ENCODE results near the gene BIRC7. TPM values are rescaled to one million over a fixed set of nuclear protein-coding genes. Genes with fewer than 3 reads are reported as not detected.

BIRC7 gene
- total RNA-seq, 1 experiment from 2014 or later: 0.96 TPM

DNA sequence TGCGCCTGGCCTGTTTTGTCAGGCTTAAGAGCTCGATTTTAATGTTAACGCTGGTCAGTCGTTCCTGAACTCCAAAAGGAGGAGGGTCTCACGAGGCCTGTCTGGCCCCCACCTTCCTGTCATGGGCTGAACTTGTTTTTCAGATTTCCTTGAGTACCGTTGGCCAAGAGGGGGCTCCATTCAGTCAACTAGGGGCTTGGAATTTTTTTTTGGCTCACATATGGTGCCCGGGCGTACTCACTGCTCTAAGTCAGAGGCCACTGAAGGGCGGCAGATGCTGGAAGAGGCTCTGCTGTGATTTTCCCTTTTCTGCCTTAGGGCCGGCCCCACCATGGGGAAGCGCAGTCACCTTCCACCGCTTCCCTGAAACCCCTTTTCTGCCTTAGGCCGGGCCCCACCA lies 6.9 kb upstream of the BIRC7 start (continued):
- TF ChIP-seq, protein P1, sequence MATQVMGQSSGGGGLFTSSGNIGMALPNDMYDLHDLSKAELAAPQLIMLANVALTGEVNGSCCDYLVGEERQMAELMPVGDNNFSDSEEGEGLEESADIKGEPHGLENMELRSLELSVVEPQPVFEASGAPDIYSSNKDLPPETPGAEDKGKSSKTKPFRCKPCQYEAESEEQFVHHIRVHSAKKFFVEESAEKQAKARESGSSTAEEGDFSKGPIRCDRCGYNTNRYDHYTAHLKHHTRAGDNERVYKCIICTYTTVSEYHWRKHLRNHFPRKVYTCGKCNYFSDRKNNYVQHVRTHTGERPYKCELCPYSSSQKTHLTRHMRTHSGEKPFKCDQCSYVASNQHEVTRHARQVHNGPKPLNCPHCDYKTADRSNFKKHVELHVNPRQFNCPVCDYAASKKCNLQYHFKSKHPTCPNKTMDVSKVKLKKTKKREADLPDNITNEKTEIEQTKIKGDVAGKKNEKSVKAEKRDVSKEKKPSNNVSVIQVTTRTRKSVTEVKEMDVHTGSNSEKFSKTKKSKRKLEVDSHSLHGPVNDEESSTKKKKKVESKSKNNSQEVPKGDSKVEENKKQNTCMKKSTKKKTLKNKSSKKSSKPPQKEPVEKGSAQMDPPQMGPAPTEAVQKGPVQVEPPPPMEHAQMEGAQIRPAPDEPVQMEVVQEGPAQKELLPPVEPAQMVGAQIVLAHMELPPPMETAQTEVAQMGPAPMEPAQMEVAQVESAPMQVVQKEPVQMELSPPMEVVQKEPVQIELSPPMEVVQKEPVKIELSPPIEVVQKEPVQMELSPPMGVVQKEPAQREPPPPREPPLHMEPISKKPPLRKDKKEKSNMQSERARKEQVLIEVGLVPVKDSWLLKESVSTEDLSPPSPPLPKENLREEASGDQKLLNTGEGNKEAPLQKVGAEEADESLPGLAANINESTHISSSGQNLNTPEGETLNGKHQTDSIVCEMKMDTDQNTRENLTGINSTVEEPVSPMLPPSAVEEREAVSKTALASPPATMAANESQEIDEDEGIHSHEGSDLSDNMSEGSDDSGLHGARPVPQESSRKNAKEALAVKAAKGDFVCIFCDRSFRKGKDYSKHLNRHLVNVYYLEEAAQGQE (IDR thresholded peaks at IDR 0.05; ENCODE audit: low read depth): no peak
- no peak for TF ChIP-seq SIN3A (IDR thresholded peaks at IDR 0.05; ENCODE audit: low read depth)

DNA sequence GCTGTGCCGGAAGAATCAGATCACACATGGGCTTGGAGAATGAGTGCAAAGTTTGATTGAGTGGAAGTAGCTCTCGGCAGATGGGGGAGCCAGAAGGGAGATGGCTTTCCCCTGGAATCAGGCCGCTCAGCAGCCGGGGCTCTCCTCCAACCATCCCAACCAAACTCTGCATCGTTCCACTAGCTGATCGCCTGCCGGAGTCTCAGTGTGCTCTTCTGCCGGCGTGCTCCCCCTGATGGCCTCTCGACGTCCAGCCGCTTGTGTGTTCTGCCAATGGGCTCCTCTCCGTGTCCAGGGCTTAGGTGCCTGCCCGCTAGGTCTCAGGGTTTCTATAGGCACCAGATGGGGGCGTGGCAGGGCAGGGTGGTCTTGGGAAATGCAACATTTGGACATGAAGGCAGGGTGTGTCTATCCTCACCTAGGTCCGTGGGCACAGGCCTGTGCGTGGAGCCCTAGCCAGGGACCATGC lies 4.9 kb upstream of the BIRC7 start:
- Histone ChIP-seq H3K36me3 (ENCODE audit: control insufficient read depth in 1 of 2, insufficient read depth in 2 of 2, low read length in 2 of 2) (no peaks in the 10 kb centered on the region), H3K9ac (ENCODE audit: low read length) (no peak overlapping the region), H3K79me2 (ENCODE audit: insufficient read depth, low read length) (no peaks in the 10 kb centered on the region), H3K27me3 (ENCODE audit: insufficient read depth, low read length) (no peaks in the 10 kb centered on the region), H3K4me1 (ENCODE audit: control insufficient read depth in 1 of 2, insufficient read depth in 2 of 2, low read length in 2 of 2) (peaks cover 41 to 67% of the 10 kb centered on the region in 2 experiments), H3K9me2 (ENCODE audit: insufficient read depth) (no peaks in the 10 kb centered on the region), H2AFZ (ENCODE audit: low read depth, low read length, poor library complexity, severe bottlenecking) (no peak overlapping the region), H3K9me3 (ENCODE audit: control insufficient read depth in 1 of 2, insufficient read depth in 1 of 2, low read depth in 1 of 2, low read length in 2 of 2) (no peaks in the 10 kb centered on the region), H3K27ac (ENCODE audit: low read depth, low read length) (no peak overlapping the region; the same call in 1 of the 2 replicates), H3K4me2 (ENCODE audit: low read length) (no peak overlapping the region), H4K20me1 (ENCODE audit: insufficient read depth) (no peaks in the 10 kb centered on the region), H3K4me3 (replicated peaks in 1 of 2; ENCODE audit: low read depth in 1 of 2, low read length in 2 of 2) (no peak overlapping the region)
- CTCF ChIA-PET: no interaction called here
- POLR2A ChIA-PET: no interaction called here
- TF ChIP-seq FOSL1 (IDR thresholded peaks at IDR 0.05; ENCODE audit: low read depth): no peak
- TF ChIP-seq CBX3 (IDR thresholded peaks at IDR 0.05; ENCODE audit: low read depth): no peak
- TF ChIP-seq, protein P2, sequence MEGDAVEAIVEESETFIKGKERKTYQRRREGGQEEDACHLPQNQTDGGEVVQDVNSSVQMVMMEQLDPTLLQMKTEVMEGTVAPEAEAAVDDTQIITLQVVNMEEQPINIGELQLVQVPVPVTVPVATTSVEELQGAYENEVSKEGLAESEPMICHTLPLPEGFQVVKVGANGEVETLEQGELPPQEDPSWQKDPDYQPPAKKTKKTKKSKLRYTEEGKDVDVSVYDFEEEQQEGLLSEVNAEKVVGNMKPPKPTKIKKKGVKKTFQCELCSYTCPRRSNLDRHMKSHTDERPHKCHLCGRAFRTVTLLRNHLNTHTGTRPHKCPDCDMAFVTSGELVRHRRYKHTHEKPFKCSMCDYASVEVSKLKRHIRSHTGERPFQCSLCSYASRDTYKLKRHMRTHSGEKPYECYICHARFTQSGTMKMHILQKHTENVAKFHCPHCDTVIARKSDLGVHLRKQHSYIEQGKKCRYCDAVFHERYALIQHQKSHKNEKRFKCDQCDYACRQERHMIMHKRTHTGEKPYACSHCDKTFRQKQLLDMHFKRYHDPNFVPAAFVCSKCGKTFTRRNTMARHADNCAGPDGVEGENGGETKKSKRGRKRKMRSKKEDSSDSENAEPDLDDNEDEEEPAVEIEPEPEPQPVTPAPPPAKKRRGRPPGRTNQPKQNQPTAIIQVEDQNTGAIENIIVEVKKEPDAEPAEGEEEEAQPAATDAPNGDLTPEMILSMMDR (IDR thresholded peaks at IDR 0.05 in 2 of 3, conservative IDR thresholded peaks at IDR 0.05 in 1 of 3; ENCODE audit: borderline replicate concordance in 1 of 3, insufficient read depth in 1 of 3, low read depth in 2 of 3, low read length in 2 of 3): no peak
- intact Hi-C loops (cut with micrococcal nuclease): loop anchor here (5.0 kb wide), 1 partner anchor 41 kb away; the partner anchor contains the start of gene ARFGAP1
- DNase-seq (ENCODE audit: low read depth, low spot score) (no peak), ATAC-seq (no peak)
- BruUV-seq (replicated peaks): no TSS peak
- RAD21 ChIA-PET (ENCODE audit: low non-redundant PET in 1 of 2, low total read pairs in 2 of 2, uncharacterized antibody in 2 of 2, unreplicated experiment in 2 of 2): interaction anchor here in 1 of 2 experiments (0.7 kb wide), 1 partner anchor 408 kb away, joined by 3 read pairs; no protein-coding TSS in a partner anchor
